NCI-H1105 (cell line): ENCODE measurements around the gene TMEM130.
"Not testable (repeated sequence)": the region's sequence is repeated elsewhere in the genome, so short reads cannot be mapped to it uniquely, and the experiment has no call there.

Experiments used
- DNase-seq: peaks from one replicate; lab custom pipeline; 2025; lab: John Stamatoyannopoulos, UW

Gene TMEM130

GRCh38 chr7:98877692-98878364 is 8.0 kb upstream of the TMEM130 start:
- DNase-seq, result no peak

GRCh38 chr7:98877146-98877545 is 7.3 kb upstream of the TMEM130 start:
- no peak for DNase-seq

- no peak for DNase-seq
Observed at GRCh38 chr7:98875501-98875900, 5.7 kb upstream of the TMEM130 start.

GRCh38 chr7:98874942-98875341 is 5.1 kb upstream of the TMEM130 start:
- DNase-seq, result no peak

GRCh38 chr7:98873610-98874009 is 3.8 kb upstream of the TMEM130 start:
- DNase-seq, result not testable (repeated sequence)

GRCh38 chr7:98872328-98872924 is 2.6 kb upstream of the TMEM130 start:
- no peak for DNase-seq

- DNase-seq, result no peak
Observed at GRCh38 chr7:98870807-98871491, 1.1 kb upstream of the TMEM130 start.

GRCh38 chr7:98870121-98870651 is 372 bp upstream of the TMEM130 start:
- DNase-seq, result peak; percentile 71

- no peak for DNase-seq
Observed at GRCh38 chr7:98869027-98869596, 702 bp downstream of the TMEM130 start.

GRCh38 chr7:98868450-98868849 is 1.4 kb downstream of the TMEM130 start:
- DNase-seq, result no peak

GRCh38 chr7:98866765-98867164 is 3.0 kb downstream of the TMEM130 start:
- DNase-seq, result no peak

GRCh38 chr7:98866351-98866750 is 3.5 kb downstream of the TMEM130 start:
- no peak for DNase-seq

GRCh38 chr7:98864731-98865453 is 4.9 kb downstream of the TMEM130 start:
- DNase-seq, result no peak

GRCh38 chr7:98863601-98864000 is 6.2 kb downstream of the TMEM130 start:
- DNase-seq, result no peak

GRCh38 chr7:98862716-98863420 is 6.9 kb downstream of the TMEM130 start:
- DNase-seq, result no peak

GRCh38 chr7:98862203-98862602 is 7.6 kb downstream of the TMEM130 start:
- DNase-seq, result no peak

- DNase-seq, result no peak
Observed at GRCh38 chr7:98860071-98860470, 9.7 kb downstream of the TMEM130 start.

GRCh38 chr7:98855610-98856422 is 14.0 kb downstream of the TMEM130 start:
- DNase-seq, result no peak

- DNase-seq, result no peak
Observed at GRCh38 chr7:98852826-98853225, 17.0 kb downstream of the TMEM130 start.

GRCh38 chr7:98848918-98849317 is 20.9 kb downstream of the TMEM130 start:
- DNase-seq, result no peak

- not testable (repeated sequence) for DNase-seq
Observed at GRCh38 chr7:98842552-98842951, 27.3 kb downstream of the TMEM130 start.
